Activated naive CD4-positive, alpha-beta T cell treated with anti-CD3 and anti-CD28 coated beads, Interleukin-2, amount 50 U/mL, for 16 hours (primary cell): Measurements from ENCODE around the gene SESTD1.

ENCODE experiments used
- DNase-seq: peaks from one replicate; pipeline ENCODE4 v3.0.0-alpha.2; 2020

Gene SESTD1

GRCh38 chr2:179264368-179265081 lies at the start of gene SESTD1:
TSS of gene SESTD1 (minus strand) at chr2:179264832. CDS start at chr2:179191841, 72,991 bp downstream.
- peak; percentile 62 for DNase-seq

- DNase-seq = no peak
Measured at GRCh38 chr2:179313057-179313456, 48.4 kb upstream of the SESTD1 start.

- DNase-seq = no peak
Measured at GRCh38 chr2:179311101-179311500, 46.5 kb upstream of the SESTD1 start.

- DNase-seq = no peak
Measured at GRCh38 chr2:179307616-179308371, 43.2 kb upstream of the SESTD1 start.

GRCh38 chr2:179305125-179305524 lies 40.5 kb upstream of the SESTD1 start:
- DNase-seq = no peak

GRCh38 chr2:179304424-179304823 lies 39.8 kb upstream of the SESTD1 start:
- DNase-seq = no peak

- no peak for DNase-seq
Measured at GRCh38 chr2:179302764-179303571, 38.3 kb upstream of the SESTD1 start.

GRCh38 chr2:179302149-179302548 lies 37.5 kb upstream of the SESTD1 start:
- DNase-seq = no peak

- DNase-seq = no peak
Measured at GRCh38 chr2:179298666-179299065, 34.0 kb upstream of the SESTD1 start.

GRCh38 chr2:179297927-179298326 lies 33.3 kb upstream of the SESTD1 start:
- DNase-seq = no peak

- no peak for DNase-seq
Measured at GRCh38 chr2:179290329-179290728, 25.7 kb upstream of the SESTD1 start.

GRCh38 chr2:179285060-179285459 lies 20.4 kb upstream of the SESTD1 start:
- no peak for DNase-seq

GRCh38 chr2:179277429-179278196 lies 13.0 kb upstream of the SESTD1 start:
- DNase-seq = no peak

GRCh38 chr2:179275253-179276012 lies 10.8 kb upstream of the SESTD1 start:
- no peak for DNase-seq

- no peak for DNase-seq
Measured at GRCh38 chr2:179274749-179275148, 10.1 kb upstream of the SESTD1 start.

- no peak for DNase-seq
Measured at GRCh38 chr2:179273461-179273962, 8.9 kb upstream of the SESTD1 start.

- DNase-seq = no peak
Measured at GRCh38 chr2:179272406-179273192, 8.0 kb upstream of the SESTD1 start.

- no peak for DNase-seq
Measured at GRCh38 chr2:179270689-179271088, 6.1 kb upstream of the SESTD1 start.

GRCh38 chr2:179268277-179268925 lies 3.8 kb upstream of the SESTD1 start:
- DNase-seq = no peak

- DNase-seq = no peak
Measured at GRCh38 chr2:179266271-179266670, 1.6 kb upstream of the SESTD1 start.
